Measurements from ENCODE around the gene ZNF20.
"Not testable (repeated sequence)": the region's sequence is repeated elsewhere in the genome, so short reads cannot be mapped to it uniquely, and the experiment has no call there.

Gene ZNF20

DNA sequence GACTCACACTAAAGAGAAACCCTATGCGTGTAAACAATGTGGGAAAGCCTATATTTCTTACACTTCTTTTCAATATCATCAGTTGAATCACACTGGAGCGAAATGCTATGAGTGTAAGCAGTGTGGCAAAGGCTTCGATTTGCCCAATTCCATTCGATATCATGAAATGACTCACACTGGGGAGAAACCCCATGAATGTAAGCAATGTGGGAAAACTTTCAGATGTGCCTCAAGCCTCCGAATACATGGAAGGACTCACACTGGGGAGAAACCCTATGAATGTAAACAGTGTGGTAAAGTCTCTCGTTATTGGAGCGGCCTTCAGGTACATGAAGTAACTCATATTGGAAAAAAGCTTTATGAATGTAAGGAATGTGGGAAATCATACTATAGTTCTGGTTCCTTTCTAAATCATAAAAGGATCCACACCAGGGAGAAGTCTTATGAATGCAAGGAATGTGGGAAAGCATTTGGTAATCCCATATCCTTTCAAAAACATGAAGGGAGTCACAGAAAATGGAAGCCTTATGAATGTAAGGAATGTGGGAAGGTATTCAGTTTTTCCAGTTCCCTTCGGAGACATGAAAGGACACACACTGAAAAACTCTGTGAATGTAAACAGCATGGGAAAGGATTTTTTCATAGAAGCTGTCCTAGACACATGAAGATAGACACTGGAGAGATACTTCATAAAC lies 28.1 kb downstream of the ZNF20 start:
- no peak for DNase-seq

GRCh38 chr19:12111176-12111575 lies 29.0 kb downstream of the ZNF20 start:
- no peak for DNase-seq

DNA sequence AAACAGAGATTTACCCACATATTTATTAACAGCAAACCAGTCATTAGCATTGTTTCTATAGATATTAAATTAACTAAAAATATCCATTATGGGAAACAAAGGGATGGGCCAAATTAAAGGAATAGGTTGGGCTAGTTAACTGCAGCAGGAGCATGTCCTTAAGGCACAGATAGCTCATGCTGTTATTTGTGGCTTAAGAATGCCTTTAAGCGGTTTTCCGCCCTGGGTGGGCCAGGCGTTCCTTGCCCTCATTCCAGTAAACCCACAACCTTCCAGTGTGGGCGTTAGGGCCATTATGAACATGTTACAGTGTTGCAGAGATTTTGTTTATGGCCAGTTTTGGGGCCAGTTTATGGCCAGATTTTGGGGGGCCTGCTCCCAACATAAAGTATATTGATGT lies 36.2 kb downstream of the ZNF20 start:
- not testable (repeated sequence) for DNase-seq

DNA sequence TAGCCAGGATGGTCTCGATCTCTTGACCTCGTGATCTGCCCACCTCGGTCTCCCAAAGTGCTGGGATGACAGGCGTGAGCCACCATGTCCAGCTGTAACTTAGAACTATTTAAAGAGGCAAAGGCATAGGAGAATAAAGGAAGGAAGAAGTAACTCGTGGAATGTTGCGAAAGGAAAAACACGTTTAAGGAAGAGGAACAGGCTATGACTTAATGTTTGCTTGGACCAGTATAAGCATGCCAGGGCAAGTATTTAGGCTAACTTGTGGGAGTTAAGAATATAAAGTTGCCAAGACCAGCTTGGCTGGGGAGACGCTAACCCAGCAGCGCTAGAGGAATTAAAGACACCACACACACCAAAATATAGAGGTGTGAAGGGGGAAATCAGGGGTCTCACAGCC lies 42.1 kb downstream of the ZNF20 start:
- no peak for DNase-seq

GRCh38 chr19:12095111-12095790 lies 44.9 kb downstream of the ZNF20 start:
- DNase-seq: no peak

DNA sequence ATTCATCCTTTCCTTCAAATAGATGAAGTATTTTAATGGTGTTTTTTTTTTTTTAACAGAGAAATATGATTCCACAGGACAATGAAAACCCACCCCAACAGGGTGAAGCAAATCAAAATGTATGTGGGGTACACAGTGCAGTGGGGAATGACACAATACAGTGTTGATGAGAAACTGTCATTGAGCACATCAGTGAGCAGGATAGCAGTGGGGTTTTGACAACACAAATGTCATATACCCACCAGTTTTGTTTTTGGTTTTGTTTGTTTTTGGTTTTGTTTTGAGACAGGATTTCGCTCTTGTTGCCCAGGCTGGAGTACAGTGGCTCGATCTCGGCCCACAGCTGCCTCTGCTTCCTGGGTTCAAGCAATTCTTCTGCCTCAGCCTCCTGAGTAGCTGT lies 46.4 kb downstream of the ZNF20 start:
- DNase-seq: peak; percentile 10

DNA sequence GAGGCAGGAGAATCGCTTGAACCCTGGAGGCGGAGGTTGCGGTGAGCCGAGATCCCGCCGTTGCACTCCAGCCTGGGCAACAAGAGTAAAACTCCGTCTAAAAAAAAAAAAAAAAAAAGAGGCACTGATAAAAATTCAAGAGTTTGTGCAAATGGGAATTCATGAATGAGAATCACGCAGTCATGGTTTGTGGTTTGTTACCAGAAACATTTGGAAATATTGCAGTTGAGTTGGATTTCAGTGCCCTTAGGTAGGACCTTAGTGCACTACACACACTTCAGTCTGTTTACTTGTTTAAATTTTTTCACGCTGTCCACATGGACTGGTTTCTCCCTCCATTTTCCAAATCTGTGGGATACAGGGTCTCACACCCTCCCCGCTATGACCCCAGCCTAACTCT lies 47.2 kb downstream of the ZNF20 start:
- DNase-seq: no peak

DNA sequence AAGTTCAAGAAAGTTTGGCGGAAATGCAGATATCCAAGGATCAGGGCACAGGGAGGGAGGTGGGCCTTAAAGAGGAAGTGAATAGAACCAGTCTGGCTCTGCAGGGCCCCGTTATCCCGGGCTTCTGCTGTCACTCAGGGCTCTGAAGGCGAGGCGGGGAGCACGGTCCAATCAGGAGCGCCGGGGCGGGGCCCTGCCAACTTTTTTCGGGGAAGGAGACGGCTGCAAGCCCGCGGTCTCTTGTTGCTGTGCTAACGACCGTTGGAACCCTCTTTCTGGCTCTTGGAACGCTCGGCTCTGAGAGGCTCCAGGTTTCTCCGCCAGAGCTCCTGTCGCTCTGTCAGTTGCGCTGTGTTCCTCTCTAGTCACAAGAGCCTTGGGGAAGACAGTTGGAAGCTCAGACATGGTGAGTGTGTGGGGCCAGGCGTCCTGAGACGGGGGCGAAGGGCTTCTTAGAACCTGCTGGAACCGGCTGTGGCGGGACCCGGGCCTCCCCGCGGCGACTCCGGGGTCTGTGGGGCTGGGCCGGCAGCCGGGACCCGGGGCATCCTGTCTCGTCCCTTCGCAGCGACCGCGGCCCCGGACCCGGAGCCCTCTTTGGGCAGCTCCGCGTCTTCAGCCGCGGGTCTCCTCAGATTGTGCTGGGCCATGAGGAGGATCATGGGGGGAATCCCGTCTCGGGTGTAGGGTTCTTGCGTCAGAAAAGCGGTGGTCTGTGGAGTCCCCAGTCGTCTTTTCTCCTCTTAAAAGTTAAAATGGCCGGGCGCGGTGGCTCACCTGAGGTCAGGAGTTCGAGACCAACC lies 47.9 kb downstream of the ZNF20 start:
- peak; percentile 68 for DNase-seq

DNA sequence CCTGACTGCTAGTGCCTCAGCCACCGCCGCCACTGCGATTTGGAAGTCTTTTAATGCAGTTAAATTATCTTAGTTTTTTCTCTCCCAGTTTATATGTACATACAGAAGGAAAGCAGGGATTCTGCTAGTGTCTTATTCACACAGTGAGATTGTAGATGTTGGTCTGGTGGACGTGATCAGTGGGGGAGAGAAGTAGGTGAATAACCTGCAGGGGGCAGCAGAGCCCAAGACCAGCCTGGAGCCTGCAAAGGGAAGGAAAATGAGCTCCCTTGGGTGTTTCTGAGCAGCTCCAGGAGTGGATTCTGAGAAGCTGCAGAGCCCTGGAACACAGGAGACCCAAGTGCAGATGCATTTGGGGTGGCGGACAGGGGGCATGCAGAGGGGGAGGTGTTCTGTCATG lies 49.3 kb downstream of the ZNF20 start:
- DNase-seq: peak; percentile 55

DNA sequence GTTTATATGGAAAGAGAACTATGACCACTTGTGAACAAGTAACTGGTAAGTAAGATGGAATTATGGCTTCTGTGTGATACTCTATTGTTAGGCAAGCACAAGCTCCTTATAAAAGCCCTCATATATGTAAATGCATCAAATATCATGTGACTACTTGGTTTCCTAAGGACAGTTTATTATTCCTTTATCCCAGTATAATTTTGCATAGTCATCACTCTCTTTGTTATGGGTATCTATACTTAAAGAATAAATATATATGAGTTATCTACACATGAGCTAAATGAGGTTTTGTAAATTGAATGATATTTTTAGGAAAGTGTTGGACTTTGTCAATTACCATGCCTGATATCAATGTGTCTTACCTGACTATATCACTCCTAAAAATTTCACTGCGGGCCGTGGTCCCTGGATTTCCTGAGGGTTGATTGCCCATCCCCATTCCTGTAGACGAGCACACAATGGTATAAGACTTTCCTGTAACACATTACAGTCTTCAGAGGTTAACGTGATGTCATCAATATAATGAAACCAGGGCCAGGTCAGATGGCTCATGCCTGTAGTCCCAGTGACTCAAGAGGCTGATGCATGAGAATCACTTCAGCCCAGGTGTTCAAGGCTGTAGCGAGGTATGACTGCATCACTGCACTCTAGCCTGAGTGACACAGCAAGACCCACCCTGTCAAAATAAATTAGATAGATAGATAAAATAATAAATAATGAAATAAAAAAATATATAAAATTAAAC lies 54.9 kb downstream of the ZNF20 start:
- DNase-seq: no peak

DNA sequence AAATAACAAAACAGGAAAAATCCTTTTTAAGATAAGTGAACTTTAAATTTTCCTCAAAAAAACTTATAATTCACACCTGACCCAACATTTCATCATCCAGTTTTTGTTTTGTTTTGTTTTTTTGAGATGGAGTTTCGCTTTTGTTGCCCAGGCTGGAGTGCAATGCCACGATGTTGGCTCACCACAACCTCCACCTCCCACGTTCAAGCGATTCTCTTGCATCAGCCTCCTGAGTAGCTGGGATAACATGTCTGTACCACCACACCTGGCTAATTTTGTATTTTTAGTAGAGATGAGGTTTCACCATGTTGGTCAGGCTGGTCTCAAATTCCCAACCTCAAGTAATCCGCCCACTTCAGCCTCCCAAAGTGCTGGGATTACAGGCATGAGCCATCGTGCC lies 56.8 kb downstream of the ZNF20 start:
- DNase-seq: not testable (repeated sequence)

Data from activated CD4-positive, alpha-beta T cell treated with anti-CD3 and anti-CD28 coated beads, Interleukin-10, Interleukin-2, amounts not matched to agents 100 ng/mL and 50 ng/mL, durations not matched to agents 16 hours and 8 hours (primary cell).